Heart right ventricle (tissue), 16 donors: ENCODE results near the gene COL5A1. TPM values are rescaled to one million over a fixed set of nuclear protein-coding genes. Genes with fewer than 3 reads are reported as not detected.

Experiments
- ATAC-seq, 8 donors: fragments of 200-7000 bp; cut with Tn5 transposase; one replicate each; pipeline ENCODE4 v1.9.1; 2020; ENCODE audit warnings: mild to moderate bottlenecking in 8 of 8, moderate library complexity in 8 of 8, moderate number of reproducible peaks in 1 of 8
- DNase-seq, 2 donors: peaks; one replicate each; pipeline ENCODE4 v3.0.0-alpha.2; 2020
- H3K27ac ChIP-seq, 10 donors: fragments of 200-600 bp; sonication (generic) in 2 of 10; one replicate each; pipeline versions ENCODE4 v1.5.0 to v1.8.0; 2020 to 2022; ENCODE audit warnings: mild to moderate bottlenecking in 3 of 10
- H3K27me3 ChIP-seq, 7 donors: fragments of 200-600 bp; one replicate each; pipeline ENCODE4 v1.8.0; 2021 to 2022; ENCODE audit warnings: mild to moderate bottlenecking in 2 of 7
- H3K36me3 ChIP-seq, 9 donors: fragments of 200-600 bp; sonication (generic) in 1 of 9; one replicate each; pipeline versions ENCODE4 v1.5.0 to v1.8.0; 2020 to 2022; ENCODE audit warnings: mild to moderate bottlenecking in 2 of 9
- H3K4me1 ChIP-seq, 9 donors: fragments of 200-600 bp; sonication (generic) in 1 of 9; one replicate each; pipeline versions ENCODE4 v1.5.0 to v1.8.0; 2020 to 2022; ENCODE audit warnings: mild to moderate bottlenecking in 4 of 9
- H3K4me3 ChIP-seq, 10 donors: fragments of 200-600 bp; sonication (generic) in 2 of 10; one replicate each; pipeline versions ENCODE4 v1.5.0 to v1.8.0; 2020 to 2022; ENCODE audit warnings: mild to moderate bottlenecking in 7 of 10, moderate library complexity in 2 of 10
- H3K9me3 ChIP-seq, 11 donors: fragments of 200-600 bp in 10 of 11; sonication (generic) in 2 of 11; one replicate each; pipeline versions ENCODE4 v1.5.0 to v1.8.0; 2013 to 2022; ENCODE audit warnings: mild to moderate bottlenecking in 2 of 11, control low read depth in 1 of 11, moderate library complexity in 1 of 11
- CTCF ChIP-seq, 9 donors: fragments of 200-600 bp; sonication (generic) in 2 of 9; IDR thresholded peaks; one replicate each; pipeline versions ENCODE4 v1.5.0 to v1.8.0; 2021 to 2022; ENCODE audit warnings: antibody characterized with exemption in 9 of 9, mild to moderate bottlenecking in 5 of 9, moderate library complexity in 1 of 9
- WGBS, 2 donors: extraction: QIAGEN DNeasy Blood & Tissue Kit; methylation state at CpG; one replicate each; pipeline ENCODE4 v1.1.7; 2013; ENCODE audit warnings: inconsistent platforms in 1 of 2; 5-methylcytosine and 5-hydroxymethylcytosine counted together
- intact Hi-C, 10 donors: fragments of 100-400 bp; cut with DNase I; formaldehyde crosslinking; loops; one replicate each; pipeline versions ENCODE4 v1.11.1 to v1.14.2; 2022
- polyA plus RNA-seq, 2 donors: library from polyadenylated mRNA; stranded (reverse); fragments of 200-250 nt; gene quantifications; one replicate each; pipeline ENCODE4 v1.2.3, GENCODE V29; 2013
- total RNA-seq, 10 donors: library from RNA; stranded (reverse); fragmentation: NEBNext Ultra II Directional in 3 of 10; extraction: Animal tissue kit (Norgen Biotek cat#: 25700) in 3 of 10; gene quantifications; one replicate each; pipeline versions ENCODE4 v1.2.1 to v1.2.4, GENCODE V29; 2021 to 2023
- donor health status: Arrhythmogenic right ventricular cardiomyopathy.
- donor health status: ischemic (EF 13 %, LVEDD 7.1; RV severe dilation, severe dysfunction).
- donor health status: healthy with polysubstance abuse.
- donor health status: DM: no; HTN: yes; CAD: no.
- donor health status: DM: no; HTN: no; CAD: no.
- donor health status: ischemic (EF 25% LVEDD 6.9; RV normal size, moderate dysfunction).
- donor health status: ischemic (EF 25% LVEDD 5.7; RV mildly dilated, moderate dysfunction).
- donor health status: healthy.
- donor health status: DM: yes; HTN: yes; CAD: no.
- donor health status: Ischemic cardiomyopathy.
- donor health status: ischemic (EF 35%, LVEDD 5.7; RV mildly dilated, moderate dysfunction).
- donor health status: nonischemic (EF 11% LVEDD 7.7; RV severe dilation, severe dysfunction).
- donor health status: DM: yes; HTN: yes; CAD: no.
- donor health status: PGD.
- donor health status: ischemic (EF 29% LVEDD 5.4; RV normal size, mild dysfunction).
- donor health status: nonischemic (EF 23%, LVEDD 6.1; RV moderate dilation, normal function).

Gene COL5A1
- total and polyA plus RNA-seq, 12 donors = 8.1 to 60.0 (median 13.3) TPM

DNA sequence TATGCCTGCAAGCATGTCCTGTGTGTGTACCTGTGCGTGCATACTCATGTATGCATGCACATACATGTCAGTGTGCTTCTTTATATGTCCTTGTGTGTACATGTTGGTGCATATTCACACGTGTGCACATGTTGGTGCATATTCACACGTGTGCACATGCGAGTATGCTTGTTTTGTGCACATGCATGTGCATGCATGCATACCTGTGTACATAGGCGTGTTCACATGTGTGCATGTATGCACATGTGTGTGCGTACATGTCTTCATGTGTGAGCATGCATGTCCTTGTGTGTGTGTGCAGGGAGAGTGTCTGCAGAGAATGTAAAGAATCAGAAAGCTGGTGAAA lies 166.8 kb downstream of the COL5A1 start:
- no peak overlapping the region for H3K4me3 ChIP-seq
- H3K9me3 ChIP-seq = no peaks in the 10 kb centered on the region
- peaks cover 8 to 38% (median 22%) of the 10 kb centered on the region in 9 donors for H3K4me1 ChIP-seq
- no peaks in the 10 kb centered on the region for H3K27me3 ChIP-seq
- TF ChIP-seq CTCF (IDR thresholded peaks at IDR 0.05) = no peak
- H3K36me3 ChIP-seq = peaks cover 0 to 58% (median 0%) of the 10 kb centered on the region in 9 donors
- DNase-seq (no peak), ATAC-seq (no peak)
- WGBS, 2 donors = 91 to 96% methylated on average over 6 of the region's 6 CpGs
- H3K27ac ChIP-seq = no peak overlapping the region
- intact Hi-C loops = no loop called here

DNA sequence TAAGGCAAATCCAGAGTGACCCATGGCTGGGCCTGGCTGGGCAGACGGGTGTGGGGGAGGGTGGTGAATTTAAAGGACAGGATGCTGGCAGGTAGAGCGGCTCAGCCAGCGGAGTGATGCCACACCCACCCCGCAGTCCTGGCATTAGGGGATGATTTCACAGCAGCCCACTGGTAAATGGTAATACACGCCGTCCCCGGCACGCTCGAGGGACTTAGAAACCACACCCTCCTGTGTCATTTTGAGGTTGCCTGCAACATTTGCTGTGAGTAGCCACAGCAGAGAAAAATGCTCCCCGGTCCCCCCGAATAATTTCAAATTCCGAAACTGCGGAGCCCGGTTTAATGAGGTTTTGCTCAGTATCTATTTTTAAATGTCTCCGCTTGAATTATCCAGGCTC lies 167.7 kb downstream of the COL5A1 start:
- intact Hi-C loops = no loop called here
- Histone ChIP-seq H3K4me1 (peaks cover 8 to 38% (median 22%) of the 10 kb centered on the region in 9 donors), H3K9me3 (no peaks in the 10 kb centered on the region), H3K36me3 (peaks cover 0 to 59% (median 0%) of the 10 kb centered on the region in 9 donors), H3K27me3 (no peaks in the 10 kb centered on the region), H3K27ac (no peak overlapping the region), H3K4me3 (no peak overlapping the region)
- DNase-seq = no peak
- WGBS, 2 donors = 86 to 90% methylated on average over 15 of the region's 15 CpGs
- ATAC-seq = no peak
- TF ChIP-seq CTCF (IDR thresholded peaks at IDR 0.05) = no peak

- DNase-seq (no peak), ATAC-seq (no peak)
- WGBS, 2 donors = 82 to 84% methylated on average over 10 of the region's 10 CpGs
- Histone ChIP-seq H3K4me1 (peaks cover 8 to 38% (median 22%) of the 10 kb centered on the region in 9 donors), H3K4me3 (no peak overlapping the region), H3K36me3 (peaks cover 0 to 63% (median 0%) of the 10 kb centered on the region in 9 donors), H3K27ac (no peak overlapping the region), H3K27me3 (no peaks in the 10 kb centered on the region), H3K9me3 (no peaks in the 10 kb centered on the region)
- intact Hi-C loops = no loop called here
- TF ChIP-seq CTCF (IDR thresholded peaks at IDR 0.05) = no peak
Observed at GRCh38 chr9:134809826-134810225, 168.2 kb downstream of the COL5A1 start.

GRCh38 chr9:134811079-134811672 lies 169.6 kb downstream of the COL5A1 start:
- H3K27me3 ChIP-seq = no peaks in the 10 kb centered on the region
- DNase-seq = no peak
- no peak for ATAC-seq
- intact Hi-C loops = no loop called here
- H3K36me3 ChIP-seq = peaks cover 0 to 67% (median 0%) of the 10 kb centered on the region in 9 donors
- peaks cover 8 to 38% (median 22%) of the 10 kb centered on the region in 9 donors for H3K4me1 ChIP-seq
- 89 to 90% methylated on average over 22 of the region's 22 CpGs for WGBS, 2 donors
- no peak overlapping the region for H3K27ac ChIP-seq
- H3K9me3 ChIP-seq = no peaks in the 10 kb centered on the region
- H3K4me3 ChIP-seq = no peak overlapping the region
- TF ChIP-seq CTCF (IDR thresholded peaks at IDR 0.05) = no peak
